ENCODE measurements around the gene CALML3. TPM values are rescaled to one million over a fixed set of nuclear protein-coding genes. Genes with fewer than 3 reads are reported as not detected.

The CALML3 gene
- total and polyA plus RNA-seq, 2 of the 13 experiments (the other 11 are each of a cell fraction or from before 2014, with no cell fraction given): not detected

- Histone ChIP-seq H4K20me1 (ENCODE audit: insufficient read depth, low read length) (no peaks in the 10 kb centered on the region), H2AFZ (ENCODE audit: low read length) (no peak overlapping the region), H3K4me1 (ENCODE audit: insufficient read depth, low read length) (peaks cover 32% of the 10 kb centered on the region), H3K9me3 (ENCODE audit: low read length) (no peaks in the 10 kb centered on the region), H3K4me2 (ENCODE audit: low read depth, low read length) (no peak overlapping the region), H3K79me2 (ENCODE audit: insufficient read depth, low read length) (no peaks in the 10 kb centered on the region), H3K4me3 (replicated peaks in 1 of 3; ENCODE audit: insufficient read depth in 1 of 3, low read depth in 2 of 3, low read length in 3 of 3) (no peak overlapping the region), H3K36me3 (replicated peaks in 1 of 2; ENCODE audit: control insufficient read depth in 1 of 2, insufficient read depth in 2 of 2, low read length in 2 of 2) (no peaks in the 10 kb centered on the region), H3K27ac (ENCODE audit: extremely low read length, insufficient read depth, low read length) (no peak overlapping the region), H3K27me3 (ENCODE audit: control insufficient read depth in 1 of 2, insufficient read depth in 2 of 2, low read length in 2 of 2) (peaks cover 10 to 46% of the 10 kb centered on the region in 2 experiments), H3K9ac (ENCODE audit: insufficient read depth, low read depth, low read length) (no peak overlapping the region)
- in situ Hi-C loops (cut with HindIII; ENCODE audit: extremely low pct_ligation_motif_present, low pct_unique_long_range_greater_than_20kb): no loop called here
- POLR2A ChIA-PET: no interaction called here
- WGBS (ENCODE audit: low lambda C conversion rate): 67% methylated on average over 6 of the region's 6 CpGs
- FAIRE-seq (no peak), DNase-seq (ENCODE audit: low spot score) (no peak), ATAC-seq (no peak)
- no TSS peak for BruUV-seq (replicated peaks)
- CTCF ChIA-PET (ENCODE audit: low intra/inter-chr PET ratio, low total read pairs): no interaction called here
- TF ChIP-seq NFE2L1 (CRISPR knock-in tag; IDR thresholded peaks at IDR 0.05; ENCODE audit: borderline replicate concordance) (no peak), SATB2 (CRISPR knock-in tag; IDR thresholded peaks at IDR 0.05) (no peak), SMAD9 (CRISPR knock-in tag; IDR thresholded peaks at IDR 0.05) (no peak), JDP2 (CRISPR knock-in tag; IDR thresholded peaks at IDR 0.05; ENCODE audit: borderline replicate concordance) (no peak), BHLHE40 (IDR thresholded peaks at IDR 0.05; ENCODE audit: low read length) (no peak), CHD4 (IDR thresholded peaks at IDR 0.05; ENCODE audit: borderline replicate concordance, low read length) (no peak), MAFK (conservative IDR thresholded peaks at IDR 0.05 in 1 of 2, IDR thresholded peaks at IDR 0.05 in 1 of 2; ENCODE audit: low read length in 2 of 2) (no peak), ZBTB38 (CRISPR knock-in tag; IDR thresholded peaks at IDR 0.05) (no peak), KLF12 (CRISPR knock-in tag; IDR thresholded peaks at IDR 0.05; ENCODE audit: borderline replicate concordance) (no peak), HMG20A (CRISPR knock-in tag; IDR thresholded peaks at IDR 0.05; ENCODE audit: borderline replicate concordance) (no peak), HNRNPH1 (optimal IDR thresholded peaks at IDR 0.05; ENCODE audit: low read depth, low read length) (no peak), FOXA3 (CRISPR knock-in tag; IDR thresholded peaks at IDR 0.05) (no peak)
- TF ChIP-seq, protein P1, sequence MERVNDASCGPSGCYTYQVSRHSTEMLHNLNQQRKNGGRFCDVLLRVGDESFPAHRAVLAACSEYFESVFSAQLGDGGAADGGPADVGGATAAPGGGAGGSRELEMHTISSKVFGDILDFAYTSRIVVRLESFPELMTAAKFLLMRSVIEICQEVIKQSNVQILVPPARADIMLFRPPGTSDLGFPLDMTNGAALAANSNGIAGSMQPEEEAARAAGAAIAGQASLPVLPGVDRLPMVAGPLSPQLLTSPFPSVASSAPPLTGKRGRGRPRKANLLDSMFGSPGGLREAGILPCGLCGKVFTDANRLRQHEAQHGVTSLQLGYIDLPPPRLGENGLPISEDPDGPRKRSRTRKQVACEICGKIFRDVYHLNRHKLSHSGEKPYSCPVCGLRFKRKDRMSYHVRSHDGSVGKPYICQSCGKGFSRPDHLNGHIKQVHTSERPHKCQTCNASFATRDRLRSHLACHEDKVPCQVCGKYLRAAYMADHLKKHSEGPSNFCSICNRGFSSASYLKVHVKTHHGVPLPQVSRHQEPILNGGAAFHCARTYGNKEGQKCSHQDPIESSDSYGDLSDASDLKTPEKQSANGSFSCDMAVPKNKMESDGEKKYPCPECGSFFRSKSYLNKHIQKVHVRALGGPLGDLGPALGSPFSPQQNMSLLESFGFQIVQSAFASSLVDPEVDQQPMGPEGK (CRISPR knock-in tag; IDR thresholded peaks at IDR 0.05): no peak
- TF ChIP-seq, protein P2, sequence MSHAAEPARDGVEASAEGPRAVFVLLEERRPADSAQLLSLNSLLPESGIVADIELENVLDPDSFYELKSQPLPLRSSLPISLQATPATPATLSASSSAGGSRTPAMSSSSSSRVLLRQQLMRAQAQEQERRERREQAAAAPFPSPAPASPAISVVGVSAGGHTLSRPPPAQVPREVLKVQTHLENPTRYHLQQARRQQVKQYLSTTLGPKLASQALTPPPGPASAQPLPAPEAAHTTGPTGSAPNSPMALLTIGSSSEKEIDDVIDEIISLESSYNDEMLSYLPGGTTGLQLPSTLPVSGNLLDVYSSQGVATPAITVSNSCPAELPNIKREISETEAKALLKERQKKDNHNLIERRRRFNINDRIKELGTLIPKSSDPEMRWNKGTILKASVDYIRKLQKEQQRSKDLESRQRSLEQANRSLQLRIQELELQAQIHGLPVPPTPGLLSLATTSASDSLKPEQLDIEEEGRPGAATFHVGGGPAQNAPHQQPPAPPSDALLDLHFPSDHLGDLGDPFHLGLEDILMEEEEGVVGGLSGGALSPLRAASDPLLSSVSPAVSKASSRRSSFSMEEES (CRISPR knock-in tag; IDR thresholded peaks at IDR 0.05): no peak
- TF ChIP-seq, protein P3, sequence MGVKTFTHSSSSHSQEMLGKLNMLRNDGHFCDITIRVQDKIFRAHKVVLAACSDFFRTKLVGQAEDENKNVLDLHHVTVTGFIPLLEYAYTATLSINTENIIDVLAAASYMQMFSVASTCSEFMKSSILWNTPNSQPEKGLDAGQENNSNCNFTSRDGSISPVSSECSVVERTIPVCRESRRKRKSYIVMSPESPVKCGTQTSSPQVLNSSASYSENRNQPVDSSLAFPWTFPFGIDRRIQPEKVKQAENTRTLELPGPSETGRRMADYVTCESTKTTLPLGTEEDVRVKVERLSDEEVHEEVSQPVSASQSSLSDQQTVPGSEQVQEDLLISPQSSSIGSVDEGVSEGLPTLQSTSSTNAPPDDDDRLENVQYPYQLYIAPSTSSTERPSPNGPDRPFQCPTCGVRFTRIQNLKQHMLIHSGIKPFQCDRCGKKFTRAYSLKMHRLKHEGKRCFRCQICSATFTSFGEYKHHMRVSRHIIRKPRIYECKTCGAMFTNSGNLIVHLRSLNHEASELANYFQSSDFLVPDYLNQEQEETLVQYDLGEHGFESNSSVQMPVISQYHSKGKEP (CRISPR knock-in tag; IDR thresholded peaks at IDR 0.05): no peak
- intact Hi-C loops (cut with micrococcal nuclease; ENCODE audit: unreplicated experiment): no loop called here
Measured at GRCh38 chr10:5508786-5509185, 16.0 kb upstream of the CALML3 start.

Measured in HepG2 (cell line).